Measurements from ENCODE around the gene IL31RA.

GRCh38 chr5:55935371-55935770, 84.2 kb downstream of the IL31RA start:
- TF ChIP-seq RFX1 (IDR thresholded peaks at IDR 0.05) (no peak), MTA3 (CRISPR knock-in tag; IDR thresholded peaks at IDR 0.05) (no peak)

All from HepG2 (cell line).